SW 1271 (cell line): Measurements from ENCODE around the gene TSPAN4.

Experiments used
- DNase-seq, 2 experiments: peaks; one replicate each; lab custom pipeline; 2025; lab: John Stamatoyannopoulos, UW

Gene TSPAN4

DNA sequence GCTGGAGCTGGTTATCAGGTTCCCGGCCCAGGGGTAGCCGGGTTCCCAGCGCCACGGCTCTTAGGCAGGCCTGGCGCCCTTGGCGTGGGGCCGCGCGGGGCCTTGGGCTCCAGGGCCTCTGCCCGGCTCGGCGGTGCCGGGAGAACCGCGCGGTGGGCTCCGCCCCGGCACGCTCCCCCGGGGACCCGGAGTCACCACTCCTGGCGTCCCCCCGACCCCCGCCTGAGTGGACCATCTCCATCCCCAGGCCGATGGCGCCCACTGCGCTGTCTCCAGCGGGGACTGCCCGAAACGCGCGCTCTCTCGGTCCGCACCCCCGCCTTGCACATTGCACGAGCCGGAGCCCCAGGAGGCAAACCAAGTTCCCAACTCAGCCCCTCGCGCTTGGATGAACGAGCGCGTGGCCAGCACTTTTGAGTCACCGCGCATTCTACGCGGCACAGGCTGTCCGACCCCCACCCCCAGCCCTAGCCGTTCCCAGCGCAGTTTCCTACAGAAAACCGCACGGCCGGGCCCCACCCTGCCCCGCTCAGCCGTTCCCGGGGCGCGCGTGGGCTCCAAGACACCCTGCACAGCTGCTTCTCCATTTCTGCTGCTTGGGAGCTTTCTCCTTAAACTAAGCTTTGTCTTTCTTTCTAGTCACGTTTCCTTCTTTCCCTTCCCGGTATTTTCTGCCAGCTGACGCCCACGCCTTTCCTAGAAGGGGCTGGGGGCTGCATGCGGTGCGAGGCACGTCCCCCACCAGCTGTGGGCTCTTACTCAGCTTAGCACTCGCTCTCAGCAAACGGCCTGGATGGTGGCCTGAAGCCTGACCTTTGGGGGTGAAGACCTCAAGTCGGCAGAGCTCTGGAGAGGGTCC lies 68.6 kb downstream of the TSPAN4 start:
- no peak for DNase-seq

DNA sequence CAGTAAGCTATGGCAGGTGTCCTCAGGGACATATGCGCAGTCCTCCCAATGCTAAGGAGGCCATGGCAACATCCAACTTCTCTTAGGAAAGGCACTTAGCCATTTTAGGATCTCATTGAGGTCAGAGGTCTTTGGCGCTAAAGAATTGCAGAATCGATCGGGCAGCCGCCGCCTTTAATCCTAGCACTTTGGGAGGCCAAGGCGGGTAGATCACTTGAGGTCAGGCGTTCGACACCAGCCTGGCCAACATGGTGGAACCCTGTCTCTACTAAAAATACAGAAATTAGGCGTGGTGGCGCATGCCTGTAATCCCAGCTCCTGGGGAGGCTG lies 69.2 kb downstream of the TSPAN4 start:
- no peak for DNase-seq

- DNase-seq = no peak
Observed at GRCh38 chr11:912266-912665, 69.6 kb downstream of the TSPAN4 start.

- no peak for DNase-seq
Observed at GRCh38 chr11:913043-913442, 70.4 kb downstream of the TSPAN4 start.

- no peak for DNase-seq
Observed at GRCh38 chr11:914204-914603, 71.6 kb downstream of the TSPAN4 start.

GRCh38 chr11:914747-915501 lies 72.3 kb downstream of the TSPAN4 start:
- DNase-seq = no peak
